ENCODE results near the gene GSTA5. TPM values are rescaled to one million over a fixed set of nuclear protein-coding genes. Genes with fewer than 3 reads are reported as not detected.

The GSTA5 gene
- not detected for total RNA-seq

GRCh38 chr6:52840763-52841585 is at the start of gene GSTA5:
GSTA5 (minus strand) TSS chr6:52840813.

GRCh38 chr6:52803668-52804255 is 36.9 kb downstream of the GSTA5 start, which contains the start of gene GSTA1:
GSTA1 (minus strand) TSS chr6:52803816; CDS start chr6:52799267, 4,549 bp downstream.

Other genes with a start within 250 kb of the GSTA5 start
- gene TMEM14A, start 169.7 kb downstream of the GSTA5 start, total RNA-seq, result 114 TPM
- not detected for gene GSTA2, start 77.3 kb downstream of the GSTA5 start, total RNA-seq
- gene GSTA1, start 37.0 kb downstream of the GSTA5 start, total RNA-seq, result not detected
- gene GSTA3, start 68.9 kb upstream of the GSTA5 start, total RNA-seq, result 0.69 TPM
- gene GSTA4, start 154.5 kb upstream of the GSTA5 start, total RNA-seq, result 120 TPM
- gene CILK1, start 221.0 kb upstream of the GSTA5 start, total RNA-seq, result 19.8 TPM
- gene FBXO9, start 224.6 kb upstream of the GSTA5 start, total RNA-seq, result 63.2 TPM

All from diencephalon (tissue), 1 donor.